Kidney tubule cell (primary cell): ENCODE measurements around the gene KDM2A.

Source experiments
- DNase-seq: peaks from one replicate; pipeline ENCODE4 v3.0.0-alpha.2; 2018; ENCODE audit warnings: low spot score

KDM2A gene

GRCh38 chr11:67237574-67237973 lies 118.5 kb downstream of the KDM2A start:
- DNase-seq = no peak

GRCh38 chr11:67238894-67239782 lies 120.1 kb downstream of the KDM2A start:
- peak; percentile 53 for DNase-seq

DNA sequence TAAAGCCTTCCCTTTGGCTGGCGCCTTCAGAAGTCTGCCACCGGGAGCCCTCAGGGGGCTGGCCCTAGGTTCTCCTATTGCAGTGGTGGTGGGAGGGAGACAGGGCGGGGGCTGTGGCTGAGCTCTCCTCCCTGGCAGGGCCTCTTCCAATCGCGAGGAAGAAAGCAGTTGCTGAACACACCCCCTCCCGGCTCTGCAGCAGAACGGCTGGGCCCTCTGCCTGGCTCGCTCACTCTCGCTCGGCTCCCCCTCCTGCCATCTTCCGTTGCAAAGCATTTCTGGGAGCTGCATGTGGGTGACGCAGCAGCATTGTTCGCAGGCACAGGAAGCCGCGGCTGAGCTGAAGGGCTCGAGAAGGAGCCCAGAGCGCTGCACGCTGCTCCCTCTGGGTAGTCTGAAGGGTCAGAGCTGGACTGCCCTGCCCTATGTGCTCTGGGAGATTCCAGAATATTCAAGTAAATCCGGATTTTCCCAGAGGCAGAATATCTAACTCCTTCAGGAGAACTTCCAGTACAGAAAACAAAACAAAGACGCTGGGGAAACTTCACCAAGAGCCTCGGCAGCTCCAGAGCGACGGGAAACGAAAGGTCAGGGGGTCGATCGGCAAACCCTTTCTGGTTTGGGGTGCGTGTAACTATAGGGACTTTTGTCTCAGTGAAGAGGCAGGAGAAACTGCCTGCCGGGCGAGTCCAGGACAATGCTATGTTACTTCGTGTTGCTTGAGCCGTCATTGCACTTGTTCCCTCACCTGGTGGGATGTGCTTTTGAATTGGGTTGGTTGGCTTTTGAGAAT lies 120.9 kb downstream of the KDM2A start:
- DNase-seq = peak; percentile 99

GRCh38 chr11:67240576-67241389 lies 121.7 kb downstream of the KDM2A start:
- DNase-seq = peak; percentile 87

DNA sequence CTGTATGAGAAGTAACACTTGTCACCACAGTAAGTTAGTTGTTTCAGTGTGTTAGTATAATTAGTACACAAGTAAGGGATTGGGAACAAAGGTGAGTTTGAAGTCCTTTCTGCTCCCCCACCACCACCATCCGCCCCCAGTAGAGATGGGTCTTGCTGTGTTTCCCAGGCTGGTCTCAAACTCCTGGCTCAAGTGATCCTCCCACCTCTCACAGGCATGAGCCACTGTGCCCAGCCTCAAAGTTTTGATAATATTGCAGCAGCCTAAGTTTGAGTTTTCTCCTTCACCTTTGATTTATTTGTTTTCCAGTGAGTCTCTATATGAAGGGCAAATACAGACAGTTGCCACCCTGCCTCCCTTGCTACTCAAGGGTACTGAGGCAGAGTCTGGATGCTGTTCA lies 123.5 kb downstream of the KDM2A start:
- DNase-seq = no peak

DNA sequence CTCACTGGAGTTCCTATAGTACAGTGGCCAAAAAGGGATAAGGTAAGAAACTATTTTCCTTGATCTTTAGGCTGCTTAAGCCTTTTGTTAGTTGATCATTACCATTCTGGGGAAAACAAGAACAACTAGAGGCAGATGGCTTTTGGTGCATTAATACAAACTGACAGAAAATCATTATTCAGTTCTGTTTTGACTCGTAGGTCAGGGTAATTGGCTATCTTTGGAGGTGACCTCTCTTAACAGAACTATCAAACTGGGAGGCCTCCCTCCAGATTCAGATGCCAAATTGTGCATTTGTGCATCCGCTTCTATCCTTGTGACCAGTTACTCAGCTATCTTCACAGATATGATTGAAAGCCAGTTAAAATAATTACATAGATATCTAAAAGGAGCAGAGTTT lies 124.0 kb downstream of the KDM2A start:
- no peak for DNase-seq

GRCh38 chr11:67245046-67245445 lies 126.0 kb downstream of the KDM2A start:
- no peak for DNase-seq

- no peak for DNase-seq
These were observed 129.0 kb downstream of the KDM2A start for GRCh38 chr11:67247946-67248550.

- peak; percentile 82 for DNase-seq
These were observed 129.6 kb downstream of the KDM2A start for GRCh38 chr11:67248653-67249052.

DNA sequence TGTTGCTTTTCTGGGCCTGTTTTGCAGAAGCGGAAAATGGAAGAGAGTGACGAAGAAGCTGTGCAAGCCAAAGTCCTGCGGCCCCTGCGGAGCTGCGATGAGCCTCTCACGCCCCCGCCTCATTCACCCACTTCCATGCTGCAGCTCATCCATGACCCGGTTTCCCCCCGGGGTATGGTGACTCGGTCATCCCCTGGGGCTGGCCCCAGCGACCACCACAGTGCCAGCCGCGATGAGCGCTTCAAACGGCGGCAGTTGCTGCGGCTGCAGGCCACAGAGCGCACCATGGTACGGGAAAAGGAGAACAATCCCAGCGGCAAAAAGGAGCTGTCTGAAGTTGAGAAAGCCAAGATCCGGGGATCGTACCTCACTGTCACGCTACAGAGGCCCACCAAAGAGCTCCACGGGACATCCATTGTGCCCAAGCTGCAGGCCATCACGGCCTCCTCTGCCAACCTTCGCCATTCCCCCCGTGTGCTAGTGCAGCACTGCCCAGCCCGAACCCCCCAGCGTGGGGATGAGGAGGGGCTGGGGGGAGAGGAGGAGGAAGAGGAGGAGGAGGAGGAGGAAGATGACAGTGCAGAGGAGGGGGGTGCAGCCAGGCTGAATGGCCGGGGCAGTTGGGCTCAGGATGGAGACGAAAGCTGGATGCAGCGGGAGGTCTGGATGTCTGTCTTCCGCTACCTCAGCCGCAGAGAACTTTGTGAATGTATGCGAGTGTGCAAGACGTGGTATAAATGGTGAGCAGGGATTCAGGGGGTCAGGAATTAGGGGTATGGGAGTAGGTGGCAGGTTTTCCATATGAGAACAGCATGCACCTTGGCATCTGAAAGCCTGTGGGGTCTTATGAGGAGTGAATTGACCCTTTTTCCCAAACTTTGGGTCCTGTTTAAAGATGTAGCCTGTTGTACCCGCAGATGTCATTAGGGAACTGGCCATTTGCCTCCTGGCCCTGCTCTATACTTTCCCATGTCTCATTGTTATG lies 131.3 kb downstream of the KDM2A start:
- DNase-seq = no peak

- DNase-seq = no peak
These were observed 132.8 kb downstream of the KDM2A start for GRCh38 chr11:67251841-67252240.

- peak; percentile 44 for DNase-seq
These were observed 133.8 kb downstream of the KDM2A start for GRCh38 chr11:67252831-67253239.

- no peak for DNase-seq
These were observed 135.0 kb downstream of the KDM2A start for GRCh38 chr11:67253872-67254624.

DNA sequence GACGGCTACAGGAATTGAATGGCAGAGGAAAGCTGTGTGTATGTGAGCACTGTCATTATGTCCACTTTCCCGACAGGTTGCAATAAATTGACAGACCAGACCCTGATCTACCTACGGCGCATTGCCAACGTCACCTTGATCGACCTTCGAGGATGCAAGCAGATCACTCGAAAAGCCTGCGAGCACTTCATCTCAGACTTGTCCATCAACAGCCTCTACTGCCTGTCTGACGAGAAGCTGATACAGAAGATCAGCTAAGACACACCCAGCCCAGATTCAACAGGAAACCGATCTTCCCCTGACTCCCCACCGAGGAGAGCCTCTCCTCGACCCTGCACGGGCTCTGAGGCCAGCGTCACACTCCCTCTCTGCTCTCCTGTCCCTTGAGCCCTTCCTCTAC lies 135.7 kb downstream of the KDM2A start:
- no peak for DNase-seq

- no peak for DNase-seq
These were observed 136.3 kb downstream of the KDM2A start for GRCh38 chr11:67255353-67255752.

GRCh38 chr11:67255864-67256263 lies 136.8 kb downstream of the KDM2A start:
- no peak for DNase-seq

- DNase-seq = no peak
These were observed 137.5 kb downstream of the KDM2A start for GRCh38 chr11:67256477-67257135.

DNA sequence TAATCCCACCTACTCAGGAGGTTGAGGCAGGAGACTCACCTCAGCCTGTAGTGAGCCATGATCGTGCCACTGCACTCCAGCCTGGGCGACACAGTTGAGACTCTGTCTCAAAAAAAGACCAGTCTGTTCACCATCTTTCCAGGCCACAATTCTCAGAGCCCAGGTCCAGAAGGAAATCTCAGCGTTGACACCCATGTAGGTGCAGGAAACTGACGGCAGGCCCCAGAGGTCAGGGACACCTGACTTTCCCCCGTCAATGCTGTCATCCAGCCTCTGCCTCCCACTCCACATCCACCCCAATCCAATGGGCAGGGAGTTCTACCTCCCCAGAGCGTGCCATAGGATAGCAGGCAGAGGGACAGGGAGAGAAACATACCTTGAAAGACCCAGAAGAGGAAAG lies 141.3 kb downstream of the KDM2A start:
- no peak for DNase-seq

GRCh38 chr11:67260885-67261639 lies 142.0 kb downstream of the KDM2A start:
- peak; percentile 63 for DNase-seq
